ENCODE data around the gene NDUFB11. TPM values are rescaled to one million over a fixed set of nuclear protein-coding genes. Genes with fewer than 3 reads are reported as not detected.

Gene NDUFB11
- polyA plus RNA-seq, 3 donors: 88.6 to 121 (median 107) TPM

- no peak for DNase-seq (ENCODE audit: extremely low read depth in 1 of 11, low read depth in 9 of 11, low spot score in 4 of 11)
Measured at GRCh38 chrX:47181301-47181700, 36.8 kb upstream of the NDUFB11 start.

GRCh38 chrX:47180346-47180745, 35.8 kb upstream of the NDUFB11 start:
- no peak for DNase-seq (ENCODE audit: extremely low read depth in 1 of 11, low read depth in 9 of 11, low spot score in 4 of 11)

- no peak for DNase-seq (ENCODE audit: extremely low read depth in 1 of 11, low read depth in 9 of 11, low spot score in 4 of 11)
Measured at GRCh38 chrX:47179928-47180255, 35.4 kb upstream of the NDUFB11 start.

- DNase-seq (ENCODE audit: extremely low read depth in 1 of 11, low read depth in 9 of 11, low spot score in 4 of 11): no peak
Measured at GRCh38 chrX:47179221-47179927, 34.9 kb upstream of the NDUFB11 start.

GRCh38 chrX:47178337-47178736, 33.8 kb upstream of the NDUFB11 start:
- no peak for DNase-seq (ENCODE audit: extremely low read depth in 1 of 11, low read depth in 9 of 11, low spot score in 4 of 11)

GRCh38 chrX:47177079-47177478, 32.6 kb upstream of the NDUFB11 start:
- no peak for DNase-seq (ENCODE audit: extremely low read depth in 1 of 11, low read depth in 9 of 11, low spot score in 4 of 11)

- DNase-seq (ENCODE audit: extremely low read depth in 1 of 11, low read depth in 9 of 11, low spot score in 4 of 11): no peak
Measured at GRCh38 chrX:47176101-47176740, 31.7 kb upstream of the NDUFB11 start.

GRCh38 chrX:47175588-47175980, 31.1 kb upstream of the NDUFB11 start:
- DNase-seq (ENCODE audit: extremely low read depth in 1 of 11, low read depth in 9 of 11, low spot score in 4 of 11): no peak

- no peak for DNase-seq (ENCODE audit: extremely low read depth in 1 of 11, low read depth in 9 of 11, low spot score in 4 of 11)
Measured at GRCh38 chrX:47174846-47175587, 30.5 kb upstream of the NDUFB11 start.

- no peak for DNase-seq (ENCODE audit: extremely low read depth in 1 of 11, low read depth in 9 of 11, low spot score in 4 of 11)
Measured at GRCh38 chrX:47174376-47174775, 29.9 kb upstream of the NDUFB11 start.

- no peak for DNase-seq (ENCODE audit: extremely low read depth in 1 of 11, low read depth in 9 of 11, low spot score in 4 of 11)
Measured at GRCh38 chrX:47172971-47173792, 28.7 kb upstream of the NDUFB11 start.

GRCh38 chrX:47172549-47172948, 28.0 kb upstream of the NDUFB11 start:
- DNase-seq (ENCODE audit: extremely low read depth in 1 of 11, low read depth in 9 of 11, low spot score in 4 of 11): no peak

- no peak for DNase-seq (ENCODE audit: extremely low read depth in 1 of 11, low read depth in 9 of 11, low spot score in 4 of 11)
Measured at GRCh38 chrX:47171996-47172395, 27.5 kb upstream of the NDUFB11 start.

GRCh38 chrX:47170861-47171692, 26.6 kb upstream of the NDUFB11 start:
- no peak for DNase-seq (ENCODE audit: extremely low read depth in 1 of 11, low read depth in 9 of 11, low spot score in 4 of 11)

GRCh38 chrX:47169726-47170515, 25.4 kb upstream of the NDUFB11 start:
- no peak for DNase-seq (ENCODE audit: extremely low read depth in 1 of 11, low read depth in 9 of 11, low spot score in 4 of 11)

GRCh38 chrX:47169273-47169672, 24.8 kb upstream of the NDUFB11 start:
- no peak for DNase-seq (ENCODE audit: extremely low read depth in 1 of 11, low read depth in 9 of 11, low spot score in 4 of 11)

- DNase-seq (ENCODE audit: extremely low read depth in 1 of 11, low read depth in 9 of 11, low spot score in 4 of 11): no peak
Measured at GRCh38 chrX:47168495-47169073, 24.1 kb upstream of the NDUFB11 start.

GRCh38 chrX:47166126-47166525, 21.6 kb upstream of the NDUFB11 start:
- DNase-seq (ENCODE audit: extremely low read depth in 1 of 11, low read depth in 9 of 11, low spot score in 4 of 11): no peak
